ENCODE data around the gene EFHC1. TPM values are rescaled to one million over a fixed set of nuclear protein-coding genes. Genes with fewer than 3 reads are reported as not detected.

Gene EFHC1
- total RNA-seq, 1 experiment from 2014 or later: 12.4 TPM

- Histone ChIP-seq H3K9me3 (ENCODE audit: control insufficient read depth in 1 of 2, insufficient read depth in 1 of 2, low read depth in 1 of 2, low read length in 2 of 2) (no peaks in the 10 kb centered on the region), H3K27me3 (ENCODE audit: insufficient read depth, low read length) (no peaks in the 10 kb centered on the region), H3K36me3 (ENCODE audit: control insufficient read depth in 1 of 2, insufficient read depth in 2 of 2, low read length in 2 of 2) (no peaks in the 10 kb centered on the region), H2AFZ (ENCODE audit: low read depth, low read length, poor library complexity, severe bottlenecking) (peak overlapping the region; percentile 33), H3K9me2 (ENCODE audit: insufficient read depth) (no peaks in the 10 kb centered on the region), H3K4me2 (ENCODE audit: low read length) (0 out of 2 replicates have a peak overlapping the region, but pooled peaks have one; percentile 17), H3K4me3 (replicated peaks in 1 of 2; ENCODE audit: low read depth in 1 of 2, low read length in 2 of 2) (no peak overlapping the region), H4K20me1 (ENCODE audit: insufficient read depth) (no peaks in the 10 kb centered on the region), H3K9ac (ENCODE audit: low read length) (no peak overlapping the region), H3K4me1 (ENCODE audit: control insufficient read depth in 1 of 2, insufficient read depth in 2 of 2, low read length in 2 of 2) (peaks cover 15 to 44% of the 10 kb centered on the region in 2 experiments), H3K79me2 (ENCODE audit: insufficient read depth, low read length) (no peaks in the 10 kb centered on the region), H3K27ac (ENCODE audit: low read depth, low read length) (no peak overlapping the region)
- RAD21 ChIA-PET (ENCODE audit: low non-redundant PET in 1 of 2, low total read pairs in 2 of 2, uncharacterized antibody in 2 of 2, unreplicated experiment in 2 of 2): no interaction called here
- peak; percentile 77 for DNase-seq (ENCODE audit: low read depth, low spot score)
- POLR2A ChIA-PET: interaction anchor here (1.8 kb wide), 1 partner anchor 246 kb away, joined by 6 read pairs; no protein-coding TSS in a partner anchor
- ATAC-seq: peak; percentile 48
- CTCF ChIA-PET: interaction anchor here (1.4 to 4.0 kb wide), 4 partner anchors 87 to 246 kb away, joined by 4 to 20 read pairs (median 10); no protein-coding TSS in a partner anchor
- intact Hi-C loops (cut with micrococcal nuclease): loop anchor here (1.0 to 5.0 kb wide), 6 partner anchors 88 to 646 kb away; partner anchors contain the start of gene TRAM2
- no TSS peak for BruUV-seq (replicated peaks)
- TF ChIP-seq CTCF (IDR thresholded peaks at IDR 0.05 in 2 of 3, conservative IDR thresholded peaks at IDR 0.05 in 1 of 3; ENCODE audit: borderline replicate concordance in 1 of 3, insufficient read depth in 1 of 3, low read depth in 2 of 3, low read length in 2 of 3): peak; percentile 67 to 95 (median 89)
- TF ChIP-seq EZH2phosphoT487 (IDR thresholded peaks at IDR 0.05; ENCODE audit: borderline replicate concordance): no peak
- peak; percentile 97 for TF ChIP-seq RAD21 (IDR thresholded peaks at IDR 0.05; ENCODE audit: low read depth)
- TF ChIP-seq SP1 (IDR thresholded peaks at IDR 0.05; ENCODE audit: low read depth): no peak
- TF ChIP-seq MAX (IDR thresholded peaks at IDR 0.05): peak; percentile 61; the same call in 1 of the 2 replicates
- no peak for TF ChIP-seq FOSL1 (IDR thresholded peaks at IDR 0.05; ENCODE audit: low read depth)
These were observed 3.5 kb upstream of the EFHC1 start for GRCh38 chr6:52416629-52417151.

Measured in HCT116 (cell line).